ENCODE results near the gene IGF2R.

DNA sequence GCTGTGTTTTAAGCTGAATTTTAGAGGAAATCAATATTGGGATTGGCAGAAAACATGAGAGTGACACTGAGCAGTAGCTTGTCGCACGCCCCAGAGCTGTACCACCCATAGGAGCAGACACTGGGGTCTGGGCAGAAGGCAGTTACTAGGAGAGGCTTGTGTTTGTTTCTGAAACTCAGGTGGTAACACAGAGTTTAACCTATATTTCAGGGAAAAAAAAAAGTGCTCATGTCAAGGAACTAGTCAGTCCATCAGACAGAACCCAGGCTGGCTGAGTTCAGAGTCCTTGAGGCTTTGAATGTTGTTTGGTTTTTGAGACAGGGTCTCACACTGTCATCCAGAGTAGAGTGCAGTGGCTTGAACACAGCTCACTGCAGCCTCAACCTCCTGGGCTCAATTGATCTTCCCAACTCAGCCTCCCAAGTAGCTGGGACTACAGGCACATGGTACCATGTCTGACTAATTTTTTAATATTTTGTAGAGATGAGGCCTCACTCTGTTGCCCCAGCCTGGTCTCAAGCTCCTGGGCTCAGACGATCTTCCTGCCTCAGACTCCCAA lies 159.3 kb downstream of the IGF2R start:
- TF ChIP-seq EZH2 (IDR thresholded peaks at IDR 0.05; ENCODE audit: borderline replicate concordance, low read depth, low read length, severe bottlenecking) = no peak
- TF ChIP-seq, protein P1, sequence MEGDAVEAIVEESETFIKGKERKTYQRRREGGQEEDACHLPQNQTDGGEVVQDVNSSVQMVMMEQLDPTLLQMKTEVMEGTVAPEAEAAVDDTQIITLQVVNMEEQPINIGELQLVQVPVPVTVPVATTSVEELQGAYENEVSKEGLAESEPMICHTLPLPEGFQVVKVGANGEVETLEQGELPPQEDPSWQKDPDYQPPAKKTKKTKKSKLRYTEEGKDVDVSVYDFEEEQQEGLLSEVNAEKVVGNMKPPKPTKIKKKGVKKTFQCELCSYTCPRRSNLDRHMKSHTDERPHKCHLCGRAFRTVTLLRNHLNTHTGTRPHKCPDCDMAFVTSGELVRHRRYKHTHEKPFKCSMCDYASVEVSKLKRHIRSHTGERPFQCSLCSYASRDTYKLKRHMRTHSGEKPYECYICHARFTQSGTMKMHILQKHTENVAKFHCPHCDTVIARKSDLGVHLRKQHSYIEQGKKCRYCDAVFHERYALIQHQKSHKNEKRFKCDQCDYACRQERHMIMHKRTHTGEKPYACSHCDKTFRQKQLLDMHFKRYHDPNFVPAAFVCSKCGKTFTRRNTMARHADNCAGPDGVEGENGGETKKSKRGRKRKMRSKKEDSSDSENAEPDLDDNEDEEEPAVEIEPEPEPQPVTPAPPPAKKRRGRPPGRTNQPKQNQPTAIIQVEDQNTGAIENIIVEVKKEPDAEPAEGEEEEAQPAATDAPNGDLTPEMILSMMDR (IDR thresholded peaks at IDR 0.05; ENCODE audit: borderline replicate concordance, extremely low read depth, low read length, poor library complexity, severe bottlenecking) = no peak
